Measurements from ENCODE around the gene EVX2.

The EVX2 gene

DNA sequence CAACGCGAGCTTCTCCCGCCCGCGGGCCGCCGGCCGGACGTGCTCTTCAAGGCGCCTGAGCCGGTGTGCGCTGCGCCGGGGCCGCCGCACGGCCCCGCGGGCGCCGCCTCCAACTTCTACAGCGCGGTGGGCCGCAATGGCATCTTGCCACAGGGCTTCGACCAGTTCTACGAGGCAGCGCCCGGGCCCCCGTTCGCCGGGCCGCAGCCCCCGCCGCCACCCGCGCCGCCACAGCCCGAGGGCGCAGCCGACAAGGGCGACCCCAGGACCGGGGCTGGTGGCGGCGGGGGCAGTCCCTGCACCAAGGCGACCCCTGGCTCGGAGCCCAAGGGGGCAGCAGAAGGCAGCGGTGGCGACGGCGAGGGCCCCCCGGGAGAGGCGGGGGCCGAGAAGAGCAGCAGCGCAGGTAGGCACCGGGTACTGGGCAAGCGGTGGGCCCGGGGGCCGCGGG, 24.0 kb upstream of the EVX2 start:
- DNase-seq (ENCODE audit: low read depth, low spot score), result no peak

- DNase-seq (ENCODE audit: low read depth, low spot score), result no peak
Measured at GRCh38 chr2:176106581-176107539, 23.1 kb upstream of the EVX2 start, which contains the start of gene HOXD11. HOXD11 (plus strand) TSS chr2:176107280; CDS start chr2:176107356, 76 bp downstream.

DNA sequence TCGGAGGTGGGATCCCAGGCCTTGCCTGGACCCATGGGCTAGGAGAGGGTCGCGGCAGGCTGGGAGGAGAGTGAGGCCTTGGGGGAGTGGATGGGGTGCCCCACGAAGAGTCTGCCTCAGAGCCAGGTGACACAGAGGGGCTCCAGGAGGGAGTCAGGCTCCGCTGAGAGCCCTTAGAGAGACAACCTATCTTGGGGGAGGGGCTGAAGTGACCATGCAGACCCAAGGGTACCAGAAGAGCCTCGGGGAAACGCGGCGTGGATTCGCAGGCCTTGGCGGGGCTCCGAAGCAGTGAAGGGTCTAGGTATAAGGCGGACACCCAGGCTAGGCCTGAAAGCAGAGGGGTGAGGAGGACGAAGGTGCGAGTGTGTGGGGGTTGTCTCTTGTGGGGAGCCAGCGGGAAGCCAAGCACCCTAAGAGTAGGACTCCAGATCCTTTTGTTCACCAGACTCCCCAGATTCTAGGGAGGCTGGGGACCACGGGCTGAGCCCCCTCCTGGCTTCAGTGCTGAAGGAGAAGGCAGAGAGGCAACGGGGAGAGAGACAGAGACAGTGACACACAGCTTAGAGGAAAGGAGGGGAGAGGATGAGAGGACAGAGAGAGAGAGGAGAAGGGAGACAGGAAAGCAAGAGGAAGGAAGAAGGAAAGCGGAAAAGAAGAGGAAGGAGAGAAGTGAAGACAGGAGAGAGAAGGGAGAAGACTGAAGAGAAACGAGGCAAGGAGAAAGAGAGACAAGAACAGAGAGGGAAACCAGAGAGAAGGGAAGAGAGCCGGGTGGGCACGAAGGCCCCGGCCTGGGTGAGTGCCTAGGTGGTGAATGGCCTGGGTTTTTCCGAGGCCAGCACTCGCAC, 22.2 kb upstream of the EVX2 start:
- DNase-seq (ENCODE audit: low read depth, low spot score), result no peak

GRCh38 chr2:176105078-176105729, 21.4 kb upstream of the EVX2 start:
- DNase-seq (ENCODE audit: low read depth, low spot score), result no peak

GRCh38 chr2:176104316-176105077, 20.7 kb upstream of the EVX2 start:
- no peak for DNase-seq (ENCODE audit: low read depth, low spot score)

GRCh38 chr2:176103742-176104315, 20.1 kb upstream of the EVX2 start:
- DNase-seq (ENCODE audit: low read depth, low spot score), result no peak

- DNase-seq (ENCODE audit: low read depth, low spot score), result no peak
Measured at GRCh38 chr2:176103194-176103593, 19.4 kb upstream of the EVX2 start.

- DNase-seq (ENCODE audit: low read depth, low spot score), result no peak
Measured at GRCh38 chr2:176102309-176102866, 18.6 kb upstream of the EVX2 start.

GRCh38 chr2:176101842-176102241, 18.1 kb upstream of the EVX2 start:
- no peak for DNase-seq (ENCODE audit: low read depth, low spot score)

- no peak for DNase-seq (ENCODE audit: low read depth, low spot score)
Measured at GRCh38 chr2:176101216-176101830, 17.6 kb upstream of the EVX2 start.

DNA sequence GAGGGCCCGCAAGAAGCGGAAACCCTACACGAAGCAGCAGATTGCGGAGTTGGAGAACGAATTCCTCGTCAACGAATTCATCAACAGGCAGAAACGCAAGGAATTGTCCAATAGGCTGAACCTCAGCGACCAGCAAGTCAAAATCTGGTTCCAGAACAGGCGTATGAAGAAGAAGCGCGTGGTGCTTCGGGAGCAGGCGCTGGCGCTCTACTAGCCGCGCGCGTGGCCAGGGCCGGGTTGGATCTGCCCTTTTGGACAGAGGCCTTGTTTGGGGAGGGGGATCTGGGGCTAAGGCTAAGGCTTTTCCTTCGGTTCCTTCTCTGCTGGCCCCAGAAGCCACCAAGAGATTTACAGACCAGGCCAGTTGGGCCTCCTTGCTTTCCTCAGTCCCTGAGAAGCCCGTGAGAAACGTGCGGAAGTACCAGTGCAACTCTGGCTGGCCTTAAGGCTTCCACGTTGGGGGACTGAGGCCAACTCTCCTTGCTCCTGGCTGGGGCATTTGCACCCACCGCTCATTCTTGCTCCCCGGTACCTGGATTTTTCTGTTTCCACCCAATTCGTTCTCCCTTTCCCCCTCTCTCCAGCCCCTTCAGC, 16.9 kb upstream of the EVX2 start:
- no peak for DNase-seq (ENCODE audit: low read depth, low spot score)

DNA sequence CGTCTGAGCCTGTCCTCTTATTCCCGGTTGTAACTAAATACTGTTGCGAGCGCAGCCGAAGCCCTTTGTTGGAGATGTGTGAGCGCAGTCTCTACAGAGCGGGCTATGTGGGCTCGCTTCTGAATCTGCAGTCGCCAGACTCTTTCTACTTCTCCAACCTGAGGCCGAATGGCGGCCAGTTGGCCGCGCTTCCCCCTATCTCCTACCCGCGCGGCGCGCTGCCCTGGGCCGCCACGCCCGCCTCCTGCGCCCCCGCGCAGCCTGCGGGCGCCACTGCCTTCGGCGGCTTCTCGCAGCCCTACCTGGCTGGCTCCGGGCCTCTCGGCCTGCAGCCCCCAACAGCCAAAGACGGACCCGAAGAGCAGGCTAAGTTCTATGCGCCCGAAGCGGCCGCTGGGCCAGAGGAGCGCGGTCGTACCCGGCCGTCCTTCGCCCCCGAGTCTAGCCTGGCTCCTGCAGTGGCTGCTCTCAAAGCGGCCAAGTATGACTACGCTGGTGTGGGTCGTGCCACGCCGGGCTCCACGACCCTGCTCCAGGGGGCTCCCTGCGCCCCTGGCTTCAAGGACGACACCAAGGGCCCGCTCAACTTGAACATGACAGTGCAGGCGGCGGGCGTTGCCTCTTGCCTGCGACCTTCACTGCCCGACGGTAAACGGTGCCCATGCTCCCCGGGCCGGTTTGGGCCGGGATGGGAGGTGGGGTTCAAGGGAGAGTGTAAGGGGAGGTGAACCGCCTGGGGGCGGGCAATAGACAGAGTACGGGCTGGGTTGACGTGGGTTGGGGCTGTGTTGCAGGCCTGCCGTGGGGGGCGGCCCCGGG, 16.2 kb upstream of the EVX2 start, which contains the start of gene HOXD12:
Gene HOXD12 (plus strand): TSS at position 68 of the 819 bp plus-strand sequence. CDS start 7 bp downstream, at position 75.
- DNase-seq (ENCODE audit: low read depth, low spot score), result no peak

- DNase-seq (ENCODE audit: low read depth, low spot score), result no peak
Measured at GRCh38 chr2:176099159-176099727, 15.5 kb upstream of the EVX2 start.

DNA sequence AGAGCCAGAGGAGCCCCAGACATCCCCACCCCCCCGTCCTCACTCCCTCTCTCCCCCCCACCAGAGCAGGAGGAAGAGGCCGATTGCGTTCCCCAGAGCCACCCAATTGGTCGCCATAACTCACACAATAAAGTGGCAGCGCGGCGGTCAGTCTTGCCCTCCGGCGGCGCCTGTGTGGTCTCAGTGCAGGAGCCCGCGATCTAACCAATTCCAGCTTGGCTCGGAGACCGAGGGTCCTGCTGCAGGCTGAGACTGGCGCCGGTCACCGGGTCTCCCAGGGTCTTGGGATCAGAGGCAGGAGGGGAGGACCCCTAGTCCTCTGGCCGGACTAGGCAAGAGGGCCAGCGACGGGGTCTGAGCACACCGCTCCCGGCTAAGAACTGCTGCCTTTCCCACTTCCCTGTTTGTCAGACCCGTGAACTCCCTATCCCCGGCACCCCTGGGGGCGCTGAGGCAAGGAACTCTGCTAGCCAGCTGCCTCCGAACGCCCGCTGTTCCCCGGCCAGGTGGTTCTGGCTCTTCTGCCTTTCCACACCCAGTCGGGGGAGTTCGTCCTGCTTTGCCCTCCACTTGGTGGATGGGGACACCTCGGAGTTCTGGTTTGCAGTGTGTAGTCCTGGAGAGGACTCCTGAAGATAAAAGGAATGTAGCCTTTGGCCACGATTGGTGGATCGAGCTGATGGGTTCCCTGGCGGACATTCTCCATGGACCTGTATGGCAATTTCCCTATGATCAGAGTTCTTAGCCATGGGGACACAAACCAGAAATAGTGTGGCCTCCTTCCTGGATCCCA, 14.8 kb upstream of the EVX2 start:
- DNase-seq (ENCODE audit: low read depth, low spot score), result no peak

DNA sequence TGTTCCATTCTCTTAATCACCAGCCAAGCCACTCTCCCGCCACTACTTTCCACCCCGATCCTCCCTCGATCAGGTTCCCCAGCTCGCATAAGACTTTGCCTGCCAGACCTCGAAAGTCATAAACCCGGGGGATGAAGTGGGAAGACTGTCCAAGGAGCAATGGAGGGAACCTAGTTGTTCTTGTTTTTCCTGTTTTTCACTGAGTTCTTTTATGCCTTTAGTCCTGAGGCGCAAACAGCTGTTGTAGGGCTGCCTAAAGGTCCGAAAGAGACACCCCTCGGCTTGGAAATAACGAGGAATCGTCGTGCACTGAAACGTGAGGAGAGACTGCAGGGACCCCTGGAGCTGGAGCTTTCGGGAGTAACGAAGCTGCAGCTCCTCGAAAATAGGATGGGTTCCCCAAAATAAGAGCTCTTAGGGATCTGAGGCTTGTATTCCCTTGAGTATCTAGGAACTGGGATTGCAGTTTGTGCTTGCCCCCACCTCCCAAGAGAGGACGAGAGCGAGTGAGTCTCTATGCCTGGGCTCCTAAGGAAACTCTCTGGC, 14.1 kb upstream of the EVX2 start:
- no peak for DNase-seq (ENCODE audit: low read depth, low spot score)

- DNase-seq (ENCODE audit: low read depth, low spot score), result no peak
Measured at GRCh38 chr2:176096986-176097819, 13.4 kb upstream of the EVX2 start.

Measured in activated CD4-positive, CD25-positive, alpha-beta regulatory T cell treated with anti-CD3 and anti-CD28 coated beads, Interleukin-2, amount 50 U/mL, for 16 hours (primary cell).